ENCODE results near the gene EEF2K. TPM values are rescaled to one million over a fixed set of nuclear protein-coding genes. Genes with fewer than 3 reads are reported as not detected.

EEF2K gene
- total and polyA plus RNA-seq, 7 donors: 3.6 to 54.8 (median 37.2) TPM

GRCh38 chr16:22266546-22266945 is 60.5 kb downstream of the EEF2K start:
- H3K27ac ChIP-seq: no peak overlapping the region
- H3K4me3 ChIP-seq: no peak overlapping the region
- intact Hi-C loops (cut with DNase I): no loop called here
- WGBS, 2 donors: 95 to 96% methylated on average over 19 of the region's 19 CpGs
- no peaks in the 10 kb centered on the region for H3K27me3 ChIP-seq
- H3K9me3 ChIP-seq: no peaks in the 10 kb centered on the region
- no peak for DNase-seq
- TF ChIP-seq, protein P1, sequence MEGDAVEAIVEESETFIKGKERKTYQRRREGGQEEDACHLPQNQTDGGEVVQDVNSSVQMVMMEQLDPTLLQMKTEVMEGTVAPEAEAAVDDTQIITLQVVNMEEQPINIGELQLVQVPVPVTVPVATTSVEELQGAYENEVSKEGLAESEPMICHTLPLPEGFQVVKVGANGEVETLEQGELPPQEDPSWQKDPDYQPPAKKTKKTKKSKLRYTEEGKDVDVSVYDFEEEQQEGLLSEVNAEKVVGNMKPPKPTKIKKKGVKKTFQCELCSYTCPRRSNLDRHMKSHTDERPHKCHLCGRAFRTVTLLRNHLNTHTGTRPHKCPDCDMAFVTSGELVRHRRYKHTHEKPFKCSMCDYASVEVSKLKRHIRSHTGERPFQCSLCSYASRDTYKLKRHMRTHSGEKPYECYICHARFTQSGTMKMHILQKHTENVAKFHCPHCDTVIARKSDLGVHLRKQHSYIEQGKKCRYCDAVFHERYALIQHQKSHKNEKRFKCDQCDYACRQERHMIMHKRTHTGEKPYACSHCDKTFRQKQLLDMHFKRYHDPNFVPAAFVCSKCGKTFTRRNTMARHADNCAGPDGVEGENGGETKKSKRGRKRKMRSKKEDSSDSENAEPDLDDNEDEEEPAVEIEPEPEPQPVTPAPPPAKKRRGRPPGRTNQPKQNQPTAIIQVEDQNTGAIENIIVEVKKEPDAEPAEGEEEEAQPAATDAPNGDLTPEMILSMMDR (IDR thresholded peaks at IDR 0.05): no peak
- no peak for TF ChIP-seq POLR2AphosphoS5 (IDR thresholded peaks at IDR 0.05)
- no peak for TF ChIP-seq POLR2A (IDR thresholded peaks at IDR 0.05)
- no peaks in the 10 kb centered on the region for H3K4me1 ChIP-seq
- H3K36me3 ChIP-seq: peaks cover 51 to 100% (median 77%) of the 10 kb centered on the region in 4 donors

GRCh38 chr16:22267764-22268163 is 61.7 kb downstream of the EEF2K start:
- DNase-seq: no peak
- TF ChIP-seq, protein P1 (IDR thresholded peaks at IDR 0.05): no peak
- no peak for TF ChIP-seq EP300 (IDR thresholded peaks at IDR 0.05)
- no peak for TF ChIP-seq POLR2A (IDR thresholded peaks at IDR 0.05)
- no peak for TF ChIP-seq POLR2AphosphoS5 (IDR thresholded peaks at IDR 0.05)
- intact Hi-C loops (cut with DNase I): no loop called here
- no peak overlapping the region for H3K4me3 ChIP-seq
- peaks cover 45 to 100% (median 75%) of the 10 kb centered on the region in 4 donors for H3K36me3 ChIP-seq
- no peaks in the 10 kb centered on the region for H3K27me3 ChIP-seq
- no peak overlapping the region for H3K27ac ChIP-seq
- H3K9me3 ChIP-seq: no peaks in the 10 kb centered on the region
- no peaks in the 10 kb centered on the region for H3K4me1 ChIP-seq
- WGBS, 2 donors: 86 to 91% methylated on average over 8 of the region's 8 CpGs

DNA sequence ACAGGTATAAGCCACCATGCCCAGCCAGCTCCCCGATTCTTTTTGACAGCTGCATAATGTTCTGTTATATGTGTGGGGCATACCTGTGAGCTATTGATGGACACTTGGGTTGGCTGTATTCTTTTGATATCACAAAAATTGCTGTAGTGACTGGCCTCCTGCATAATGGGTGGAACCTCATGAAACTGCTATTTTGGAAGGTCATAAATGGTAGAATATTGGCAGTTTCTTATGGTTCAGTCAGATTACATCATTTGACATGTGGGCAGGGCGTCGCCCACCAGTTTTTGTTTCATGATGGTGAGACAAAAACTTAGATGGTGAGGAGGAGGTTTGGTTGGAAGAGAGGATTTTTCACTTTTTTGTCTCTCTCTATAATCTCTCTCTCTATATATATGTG is 64.4 kb downstream of the EEF2K start:
- Histone ChIP-seq H3K9me3 (no peaks in the 10 kb centered on the region), H3K36me3 (peaks cover 37 to 100% (median 76%) of the 10 kb centered on the region in 4 donors), H3K4me1 (no peaks in the 10 kb centered on the region), H3K27me3 (no peaks in the 10 kb centered on the region), H3K27ac (no peak overlapping the region), H3K4me3 (no peak overlapping the region)
- 93 to 99% methylated on average over 3 of the region's 3 CpGs for WGBS, 2 donors
- intact Hi-C loops (cut with DNase I): no loop called here
- TF ChIP-seq, protein P1 (IDR thresholded peaks at IDR 0.05): no peak
- TF ChIP-seq POLR2AphosphoS5 (IDR thresholded peaks at IDR 0.05) (no peak), POLR2A (IDR thresholded peaks at IDR 0.05) (no peak), EP300 (IDR thresholded peaks at IDR 0.05) (no peak)
- no peak for DNase-seq

- DNase-seq: no peak
- H3K4me3 ChIP-seq: no peak overlapping the region
Measured at GRCh38 chr16:22272870-22273650, 67.0 kb downstream of the EEF2K start.

More at GRCh38 chr16:22272870-22273650, 67.0 kb downstream of the EEF2K start:
- WGBS, 2 donors: 72 to 84% methylated on average over 8 of the region's 8 CpGs
- Histone ChIP-seq H3K27me3 (no peaks in the 10 kb centered on the region), H3K36me3 (peaks cover 15 to 100% (median 67%) of the 10 kb centered on the region in 4 donors), H3K27ac (peak overlapping the region in 1 of 4 donors; percentile 10), H3K4me1 (no peaks in the 10 kb centered on the region), H3K9me3 (no peaks in the 10 kb centered on the region)
- intact Hi-C loops (cut with DNase I): no loop called here
- TF ChIP-seq, protein P1 (IDR thresholded peaks at IDR 0.05): no peak
- TF ChIP-seq POLR2AphosphoS5 (IDR thresholded peaks at IDR 0.05) (no peak), EP300 (IDR thresholded peaks at IDR 0.05) (no peak), POLR2A (IDR thresholded peaks at IDR 0.05) (no peak)

All from sigmoid colon (tissue), 7 donors.